Left forelimb (tissue), 1 donor: ENCODE results near the gene PTGIS.

ENCODE experiments used
- DNase-seq: peaks from one replicate; pipeline ENCODE4 v3.0.0-alpha.2; 2018; ENCODE audit warnings: low spot score

PTGIS gene

DNA sequence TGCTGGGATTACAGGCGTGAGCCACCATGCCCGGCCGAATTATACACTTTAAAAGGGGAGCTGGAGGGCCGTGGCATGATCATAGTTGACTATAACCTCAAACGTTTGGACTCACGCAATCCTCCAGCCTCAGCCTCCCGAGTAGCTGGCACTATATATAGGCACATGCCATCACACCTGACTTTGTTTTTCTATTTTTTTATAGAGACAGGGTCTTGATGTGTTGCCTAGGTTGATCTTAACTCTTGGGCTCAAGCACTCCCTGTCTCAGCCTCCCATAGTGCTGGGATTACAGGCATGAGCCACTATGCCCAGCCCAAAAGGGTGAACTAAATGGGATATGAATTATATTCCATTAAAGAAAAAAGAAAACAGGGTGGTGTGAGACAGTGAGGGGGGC is 7.8 kb downstream of the PTGIS start:
- DNase-seq, result no peak

DNA sequence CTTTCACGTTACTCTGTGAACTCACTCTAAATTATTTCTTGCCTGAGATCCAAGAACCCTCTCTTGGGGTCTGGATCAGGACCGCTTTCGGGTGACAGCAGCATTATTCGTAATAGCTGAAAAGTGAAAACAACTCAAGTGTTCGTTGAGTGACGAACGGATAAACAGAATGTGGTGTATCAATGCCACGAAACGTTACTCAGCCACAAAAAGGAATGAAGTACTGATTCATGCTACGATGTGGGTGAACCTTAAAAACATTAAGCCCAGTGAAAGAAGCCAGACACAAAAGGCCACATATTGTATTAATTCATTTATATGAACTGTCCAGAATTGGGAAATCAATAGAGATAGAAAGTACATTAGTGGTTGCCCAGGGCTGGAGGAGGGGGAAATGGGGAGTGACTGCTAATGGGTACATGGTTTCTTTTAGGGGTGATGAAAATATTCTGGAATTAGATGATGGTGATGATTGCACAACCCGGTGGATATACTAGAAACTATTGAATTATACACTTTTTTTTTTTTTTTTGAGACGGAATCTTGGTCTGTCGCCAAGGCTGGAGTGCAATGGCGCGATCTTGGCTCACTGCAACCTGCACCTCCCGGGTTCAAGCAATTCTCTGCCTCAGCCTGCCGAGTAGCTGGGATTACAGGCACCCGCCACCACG is 8.4 kb downstream of the PTGIS start:
- DNase-seq, result no peak

DNA sequence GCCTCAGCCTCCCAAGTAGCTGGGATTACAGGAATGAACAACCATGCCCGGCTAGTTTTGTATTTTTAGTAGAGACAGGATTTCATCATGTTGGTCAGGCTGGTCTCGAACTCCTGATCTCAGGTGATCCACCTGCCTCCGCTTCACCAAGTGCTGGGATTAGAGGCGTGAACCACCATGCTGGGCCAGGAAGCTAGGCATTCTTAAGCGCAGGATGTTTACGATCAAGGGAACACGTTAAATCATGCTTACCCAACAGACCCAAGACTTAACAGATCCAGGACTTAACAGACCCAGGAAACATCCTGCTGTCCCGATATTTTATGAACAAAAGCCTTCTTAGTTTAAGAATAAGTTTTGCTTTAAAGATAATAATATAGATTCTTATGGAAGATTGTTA is 9.1 kb downstream of the PTGIS start:
- no peak for DNase-seq

DNA sequence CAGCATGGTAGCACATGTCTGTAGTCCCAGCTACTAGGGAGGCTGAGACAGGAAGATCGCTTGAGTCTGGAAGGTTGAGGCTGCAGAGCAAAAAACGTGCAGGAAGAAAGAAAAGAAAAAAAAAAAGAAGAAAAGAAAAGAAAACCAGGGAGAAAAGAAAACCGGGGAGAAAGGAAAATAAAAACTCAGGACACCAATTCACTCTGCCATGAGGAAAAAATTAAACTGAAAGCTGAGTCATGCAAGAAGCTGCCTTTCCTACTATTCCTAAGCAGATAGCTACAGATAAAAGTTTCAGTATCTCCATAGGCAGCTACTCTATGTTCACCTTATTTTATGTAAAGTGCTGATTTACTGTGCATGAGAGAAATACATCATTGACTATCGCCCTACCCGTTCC is 10.5 kb downstream of the PTGIS start:
- no peak for DNase-seq

DNA sequence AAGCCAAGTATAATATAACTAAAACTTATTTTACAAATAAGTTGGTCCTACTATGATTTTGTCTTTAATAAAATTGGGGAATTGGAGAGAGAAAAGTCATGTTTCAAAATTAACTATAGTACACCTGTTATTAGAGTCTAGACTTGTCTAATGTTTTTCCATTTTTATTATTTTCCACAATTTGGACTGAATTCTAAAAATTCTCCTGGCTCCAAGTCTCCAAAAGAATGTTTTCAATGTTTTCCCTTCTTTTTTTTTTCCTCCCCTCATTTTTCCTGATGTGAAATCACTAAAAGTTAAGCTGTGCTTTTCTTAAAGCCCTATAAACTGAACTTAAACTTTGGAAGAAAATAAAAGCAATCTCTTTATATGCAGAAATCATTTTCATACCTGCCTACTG is 11.3 kb downstream of the PTGIS start:
- DNase-seq, result no peak

- no peak for DNase-seq
These were observed 18.0 kb downstream of the PTGIS start for GRCh38 chr20:49549801-49550551.

GRCh38 chr20:49548371-49548947 is 19.5 kb downstream of the PTGIS start:
- no peak for DNase-seq

- DNase-seq, result no peak
These were observed 22.4 kb downstream of the PTGIS start for GRCh38 chr20:49545572-49545971.

GRCh38 chr20:49544535-49544934 is 23.4 kb downstream of the PTGIS start:
- no peak for DNase-seq

DNA sequence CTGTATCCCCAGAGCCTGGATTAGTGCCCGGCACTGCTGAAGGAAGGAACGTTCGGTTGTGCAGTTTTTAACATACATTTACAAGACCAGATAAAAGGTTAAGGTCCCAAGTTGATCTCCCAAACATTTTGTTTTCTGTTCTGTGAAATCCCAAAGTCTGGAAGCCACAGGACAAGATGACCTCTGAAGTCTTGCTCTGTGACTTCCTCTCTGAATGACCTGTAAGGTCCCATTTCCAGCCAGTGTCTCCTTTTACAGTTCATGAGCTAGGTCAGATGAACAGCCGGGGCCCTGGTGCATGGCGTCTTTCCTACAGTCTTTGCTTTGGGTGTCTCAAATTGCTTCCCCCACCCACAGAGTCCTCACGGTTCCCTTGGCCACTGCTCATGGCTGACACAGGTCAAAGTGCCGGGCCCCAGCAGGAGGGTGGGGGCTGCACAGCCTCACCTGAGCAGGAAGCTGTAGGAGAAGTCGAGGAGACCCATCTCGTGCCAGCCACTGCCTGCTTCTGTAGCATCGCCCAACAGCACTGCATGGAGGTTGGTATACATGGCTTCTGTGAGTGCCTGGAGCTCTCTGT is 24.0 kb downstream of the PTGIS start:
- DNase-seq, result no peak

GRCh38 chr20:49543071-49543857 is 24.7 kb downstream of the PTGIS start:
- no peak for DNase-seq

- DNase-seq, result no peak
These were observed 25.4 kb downstream of the PTGIS start for GRCh38 chr20:49542514-49542991.

DNA sequence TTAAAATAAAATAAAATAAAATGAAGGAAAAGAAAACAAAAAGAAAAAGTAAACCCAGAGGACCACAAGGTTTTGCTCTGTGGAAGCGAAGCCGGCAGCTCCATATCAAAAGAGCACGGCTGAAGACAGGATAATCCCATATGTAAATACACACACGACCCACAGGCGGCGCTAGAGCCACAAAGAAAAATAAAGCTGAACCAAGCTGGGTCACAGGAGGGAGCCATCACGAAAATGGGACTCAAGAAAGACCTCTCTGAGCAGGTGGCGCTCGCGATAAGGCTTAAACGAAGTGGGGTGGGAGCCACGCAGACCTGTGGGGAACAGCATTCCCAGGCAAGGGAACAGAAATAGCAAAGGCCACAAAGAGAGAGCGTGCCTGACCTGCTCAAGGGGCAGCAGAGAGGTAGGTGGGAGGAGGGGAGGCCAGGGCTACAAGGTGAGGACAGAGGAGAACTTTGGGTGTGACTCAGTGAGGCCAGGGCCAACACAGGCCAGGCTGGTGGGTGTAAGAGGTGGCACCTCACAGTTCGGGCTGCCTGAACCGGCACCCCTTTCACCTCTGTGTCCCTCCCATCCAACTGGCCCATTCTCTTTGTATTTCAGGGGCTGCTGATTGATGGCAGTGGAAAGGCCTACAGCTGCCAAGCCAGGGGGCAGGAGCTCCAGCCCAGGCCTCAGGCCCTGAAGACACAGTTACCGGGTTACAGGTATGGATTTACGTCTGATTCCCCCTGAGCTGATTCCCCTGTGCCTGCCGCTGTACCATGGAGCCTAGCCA is 26.0 kb downstream of the PTGIS start:
- DNase-seq, result no peak

- DNase-seq, result no peak
These were observed 27.1 kb downstream of the PTGIS start for GRCh38 chr20:49540687-49541435.

DNA sequence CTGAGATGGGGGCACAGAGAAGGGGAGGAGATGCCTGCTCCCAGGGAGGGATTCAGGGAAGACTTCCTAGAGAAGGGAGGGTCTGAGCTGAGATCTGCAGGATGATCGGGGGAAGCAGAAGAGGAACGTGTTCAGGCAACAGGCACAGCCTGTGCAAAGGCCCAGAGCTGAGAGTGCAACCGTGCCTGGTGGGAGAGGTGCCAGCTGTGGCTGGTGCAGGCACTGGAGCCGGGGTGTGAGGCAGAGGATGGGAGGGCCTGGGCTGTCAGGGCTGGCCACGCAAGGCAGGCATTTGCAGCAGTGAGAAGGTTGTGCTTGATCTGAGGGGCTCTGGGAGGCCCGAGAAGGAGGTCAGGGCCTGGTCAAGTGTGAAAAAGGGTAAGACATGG is 27.7 kb downstream of the PTGIS start:
- no peak for DNase-seq

DNA sequence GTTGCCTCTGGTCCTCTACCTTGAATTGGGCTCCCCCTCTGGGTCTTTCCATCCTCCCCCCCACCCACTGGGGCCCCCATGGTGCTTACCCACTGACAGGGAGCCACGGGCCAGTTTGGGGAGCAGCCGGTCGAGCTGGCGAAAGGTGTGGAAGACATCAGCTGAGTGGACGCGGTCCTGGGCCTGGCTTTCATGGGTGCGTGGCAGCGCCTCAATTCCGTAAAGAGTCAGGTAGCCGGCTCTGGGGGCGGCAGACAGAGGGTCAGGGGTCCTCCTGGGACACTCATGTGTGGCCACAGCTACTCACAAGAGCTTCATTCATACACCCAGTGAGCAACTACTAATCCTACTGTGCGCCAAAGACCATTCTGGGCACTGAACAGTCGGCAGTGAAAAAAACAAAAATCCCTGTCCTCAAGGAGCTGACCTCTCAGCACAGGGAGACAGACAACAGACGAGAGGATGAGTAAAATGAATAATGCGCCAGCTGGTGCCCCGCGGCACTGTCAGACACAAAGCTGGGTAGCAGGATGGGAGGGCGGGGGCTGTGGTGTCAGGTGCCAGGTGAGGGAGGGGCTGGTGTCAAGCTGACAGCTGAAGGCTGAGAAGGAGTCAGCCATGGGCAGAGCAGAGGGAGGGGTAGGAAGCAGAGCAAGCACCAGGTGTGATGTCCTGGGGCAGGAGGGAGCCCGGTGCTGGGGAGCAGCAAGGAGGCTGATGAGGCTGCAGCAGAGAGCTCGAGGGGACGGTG is 28.3 kb downstream of the PTGIS start:
- no peak for DNase-seq

GRCh38 chr20:49538950-49539349 is 29.0 kb downstream of the PTGIS start:
- DNase-seq, result no peak

GRCh38 chr20:49534255-49534712 is 33.7 kb downstream of the PTGIS start:
- DNase-seq, result no peak

DNA sequence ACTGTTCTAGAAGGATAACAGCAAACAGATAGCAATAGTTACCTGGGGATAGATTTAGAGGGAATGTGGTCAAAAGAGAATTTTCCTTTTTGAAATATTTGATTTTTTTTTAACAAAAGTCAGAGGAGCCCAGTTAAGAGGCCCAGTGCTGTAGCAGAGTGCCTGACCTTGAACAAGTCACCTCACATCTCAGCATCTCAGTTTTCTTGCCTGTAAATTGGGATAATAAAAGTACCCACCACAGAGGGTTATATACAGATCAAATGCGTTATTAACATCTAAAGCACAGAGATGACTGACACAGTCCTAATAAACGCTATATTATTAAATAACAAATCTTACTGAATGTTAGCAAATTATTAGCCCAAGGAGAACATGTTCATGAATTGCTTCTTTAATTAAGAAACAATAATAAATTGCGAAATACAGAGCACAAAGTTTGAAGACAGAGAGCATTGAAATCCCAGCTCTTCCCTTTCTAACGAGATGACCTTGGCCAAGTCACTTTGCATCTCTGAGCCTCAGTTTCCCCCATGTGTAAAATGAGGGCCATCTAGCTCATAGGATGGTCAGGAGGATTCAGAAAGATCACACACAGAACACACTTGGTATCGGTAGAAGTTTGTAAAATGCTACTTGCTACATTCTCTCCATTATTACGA is 35.5 kb downstream of the PTGIS start:
- no peak for DNase-seq
